ENCODE results near the gene DNAAF8. TPM values are rescaled to one million over a fixed set of nuclear protein-coding genes. Genes with fewer than 3 reads are reported as not detected.

Gene DNAAF8
- total and polyA plus RNA-seq, 2 of the 4 experiments (the other 2 are of a cell fraction) = 0.54 to 1.7 TPM

GRCh38 chr16:4765511-4766474, 31.5 kb downstream of the DNAAF8 start:
- Histone ChIP-seq H4K20me1 (ENCODE audit: insufficient read depth, low read length) (no peaks in the 10 kb centered on the region; the same call in 1 of the 2 replicates), H3K9ac (ENCODE audit: low read depth, low read length) (peak overlapping the region; percentile 76), H4K5ac (ENCODE audit: low read depth, low read length) (no peak overlapping the region), H3K18ac (ENCODE audit: low read depth, low read length) (no peak overlapping the region), H3K79me1 (ENCODE audit: low read depth in 1 of 2, low read length in 2 of 2) (peaks cover 18 to 33% of the 10 kb centered on the region in 2 experiments; a peak in 3 of 4 replicates), H2BK5ac (ENCODE audit: low read depth, low read length, poor library complexity, severe bottlenecking) (no peak overlapping the region), H2BK120ac (ENCODE audit: low read depth, low read length) (no peak overlapping the region), H2BK20ac (ENCODE audit: low read depth, low read length) (no peak overlapping the region), H3K9me1 (ENCODE audit: insufficient read depth, low read length) (peaks cover 6% of the 10 kb centered on the region), H3K27me3 (ENCODE audit: control insufficient read depth, insufficient read depth, low read length) (no peaks in the 10 kb centered on the region), H3K4me1 (ENCODE audit: control insufficient read depth, insufficient read depth, low read length) (peaks cover 7% of the 10 kb centered on the region), H3K4me2 (ENCODE audit: low read depth, low read length) (peak overlapping the region; percentile 82), H4K91ac (ENCODE audit: insufficient read depth, low read depth, low read length) (no peak overlapping the region; the same call in 1 of the 2 replicates), H3K4ac (ENCODE audit: low read depth, low read length) (peak overlapping the region; percentile 8; the same call in 1 of the 2 replicates), H3K36me3 (ENCODE audit: control insufficient read depth, insufficient read depth, low read length) (peaks cover 31% of the 10 kb centered on the region), H3K56ac (ENCODE audit: extremely low read depth, insufficient read depth, low read length) (no peak overlapping the region), H3K9me3 (ENCODE audit: control insufficient read depth, insufficient read depth, low read length) (no peaks in the 10 kb centered on the region), H2AK9ac (replicated peaks; ENCODE audit: low read depth, low read length, poor library complexity) (peak overlapping the region; percentile 17), H2AFZ (replicated peaks; ENCODE audit: low read length, poor library complexity) (no peak overlapping the region), H3K14ac (replicated peaks; ENCODE audit: low read depth, low read length) (no peak overlapping the region), H2BK15ac (ENCODE audit: low read depth, low read length) (no peak overlapping the region), H4K8ac (ENCODE audit: low read depth in 2 of 2, low read length in 2 of 2) (0 out of 4 replicates have a peak overlapping the region, but pooled peaks of 1 of the 2 experiments have one; percentile 4), H3K23ac (ENCODE audit: low read depth, low read length) (peak overlapping the region; percentile 82; the same call in 1 of the 2 replicates), H3K27ac (ENCODE audit: insufficient read depth, low read length) (peak overlapping the region; percentile 75; the same call in 1 of the 2 replicates), H3K4me3 (ENCODE audit: insufficient read depth, low read depth, low read length) (peak overlapping the region; percentile 88), H2AK5ac (ENCODE audit: low read depth, low read length) (peak overlapping the region; percentile 1)
- dilution Hi-C loops (cut with HindIII; ENCODE audit: low sequenced_read_pairs, unreplicated experiment) = no loop called here
- DNase-seq = no peak
- POLR2A ChIA-PET (ENCODE audit: unreplicated experiment) = interaction anchor here (0.6 kb wide), 1 partner anchor 41 kb away, joined by 3 read pairs; no protein-coding TSS in a partner anchor
- intact Hi-C loops (cut with micrococcal nuclease) = loop anchor here (2.0 to 5.0 kb wide), 2 partner anchors 31 to 37 kb away; partner anchors contain the start of genes ANKS3, DNAAF8 and ROGDI
- peak; percentile 31; the same call in 1 of the 2 replicates for TF ChIP-seq BHLHE40 (IDR thresholded peaks at IDR 0.05; ENCODE audit: low read depth, low read length)
- TF ChIP-seq USF2 (IDR thresholded peaks at IDR 0.05; ENCODE audit: low read depth, low read length) = 0 out of 2 replicates have a peak, but pooled peaks have one; percentile 21
- TF ChIP-seq FOS (IDR thresholded peaks at IDR 0.05; ENCODE audit: low read depth, low read length) = no peak
- CTCF ChIA-PET = no interaction called here
- in situ Hi-C loops (cut with MboI; ENCODE audit: low sequenced_read_pairs) = loop anchor here (10.0 kb wide), 1 partner anchor 189 kb away; the partner anchor contains the start of gene SEC14L5
- 94% methylated on average over 12 of the region's 26 CpGs; no CpG with 5 or more reads in 1 of the 2 experiments for WGBS, 2 experiments (ENCODE audit: extremely low coverage in 2 of 2, insufficient read length in 1 of 2)
- no TSS peak for BruUV-seq (replicated peaks)
- ATAC-seq (ENCODE audit: low read depth) = no peak

Data from IMR-90 (cell line).